ENCODE results near the gene AMY2A. TPM values are rescaled to one million over a fixed set of nuclear protein-coding genes. Genes with fewer than 3 reads are reported as not detected.

Gene AMY2A
- not detected in 2 replicates for total RNA-seq

GRCh38 chr1:103616994-103617477 lies at the start of gene AMY2A:
Gene AMY2A, plus strand, starts transcription at chr1:103617427. Its CDS starts 14 bp downstream, at chr1:103617441.

GRCh38 chr1:103571289-103571688 lies 45.9 kb upstream of the AMY2A start, which contains the start of gene AMY2B:
Gene AMY2B, plus strand, starts transcription at chr1:103571589. Its CDS starts 14 bp downstream, at chr1:103571603.

GRCh38 chr1:103655460-103655859 lies 38.2 kb downstream of the AMY2A start, which contains the start of gene AMY1A:
Gene AMY1A, plus strand, starts transcription at chr1:103655760. Its CDS starts 571 bp downstream, at chr1:103656331.

Other genes with a start within 250 kb of the AMY2A start
- gene RNPC3, start 91.7 kb upstream of the AMY2A start, total RNA-seq: 3.1 and 4.2 TPM in 2 replicates
- gene AMY2B, start 45.8 kb upstream of the AMY2A start, total RNA-seq: 1.5 and 10.7 TPM in 2 replicates
- gene AMY1A, start 38.3 kb downstream of the AMY2A start, total RNA-seq: not detected in 2 replicates
- not detected in 2 replicates for gene AMY1B, start 78.8 kb downstream of the AMY2A start, total RNA-seq
- not detected in 2 replicates for gene AMY1C, start 132.5 kb downstream of the AMY2A start, total RNA-seq